AG10803 (cell line): ENCODE results near the gene GRID2.

ENCODE experiments used
- DNase-seq: peaks from one replicate; pipeline ENCODE4 v3.0.0; 2010; ENCODE audit warnings: low read depth
- H3K4me3 ChIP-seq: 2 replicates; pipeline ENCODE4 v1.5.1; 2011; ENCODE audit warnings: mild to moderate bottlenecking, low read length, control low read depth
- TF ChIP-seq, protein P1 (sequence below): conservative IDR thresholded peaks from 2 replicates; pipeline ENCODE4 v1.5.1; 2011; ENCODE audit warnings: mild to moderate bottlenecking, low read length, control low read depth, inconsistent platforms

The GRID2 gene

DNA sequence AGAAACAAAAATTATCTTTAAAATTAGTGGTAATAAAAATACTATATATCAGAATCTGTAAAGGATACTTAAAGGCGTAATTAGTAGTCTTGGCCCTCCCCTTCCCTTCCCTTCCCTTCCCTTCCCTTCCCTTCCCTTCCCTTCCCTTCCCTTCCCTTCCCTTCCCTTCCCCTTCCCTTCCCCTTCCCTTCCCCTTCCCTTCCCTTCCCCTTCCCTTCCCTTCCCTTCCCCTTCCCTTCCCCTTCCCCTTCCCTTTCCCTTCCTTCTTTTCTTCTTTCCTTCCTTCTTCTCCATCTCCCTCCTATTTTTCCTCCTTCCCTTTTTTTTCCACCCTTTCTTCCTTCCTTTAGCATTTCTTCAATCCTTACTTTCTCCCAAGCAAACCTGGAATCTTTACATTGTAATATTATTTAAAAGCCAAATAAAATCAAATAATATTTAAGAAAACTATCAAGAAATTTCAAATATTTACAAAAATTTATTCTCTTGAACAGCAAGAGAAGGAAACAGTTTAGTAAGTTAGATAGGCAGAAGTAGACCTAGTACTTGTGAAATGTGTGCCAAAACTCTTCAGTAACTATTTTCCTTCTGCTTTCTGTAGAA is 1145.0 kb downstream of the GRID2 start:
- no peak overlapping the region for H3K4me3 ChIP-seq
- TF ChIP-seq, protein P1, sequence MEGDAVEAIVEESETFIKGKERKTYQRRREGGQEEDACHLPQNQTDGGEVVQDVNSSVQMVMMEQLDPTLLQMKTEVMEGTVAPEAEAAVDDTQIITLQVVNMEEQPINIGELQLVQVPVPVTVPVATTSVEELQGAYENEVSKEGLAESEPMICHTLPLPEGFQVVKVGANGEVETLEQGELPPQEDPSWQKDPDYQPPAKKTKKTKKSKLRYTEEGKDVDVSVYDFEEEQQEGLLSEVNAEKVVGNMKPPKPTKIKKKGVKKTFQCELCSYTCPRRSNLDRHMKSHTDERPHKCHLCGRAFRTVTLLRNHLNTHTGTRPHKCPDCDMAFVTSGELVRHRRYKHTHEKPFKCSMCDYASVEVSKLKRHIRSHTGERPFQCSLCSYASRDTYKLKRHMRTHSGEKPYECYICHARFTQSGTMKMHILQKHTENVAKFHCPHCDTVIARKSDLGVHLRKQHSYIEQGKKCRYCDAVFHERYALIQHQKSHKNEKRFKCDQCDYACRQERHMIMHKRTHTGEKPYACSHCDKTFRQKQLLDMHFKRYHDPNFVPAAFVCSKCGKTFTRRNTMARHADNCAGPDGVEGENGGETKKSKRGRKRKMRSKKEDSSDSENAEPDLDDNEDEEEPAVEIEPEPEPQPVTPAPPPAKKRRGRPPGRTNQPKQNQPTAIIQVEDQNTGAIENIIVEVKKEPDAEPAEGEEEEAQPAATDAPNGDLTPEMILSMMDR: no peak
- no peak for DNase-seq

DNA sequence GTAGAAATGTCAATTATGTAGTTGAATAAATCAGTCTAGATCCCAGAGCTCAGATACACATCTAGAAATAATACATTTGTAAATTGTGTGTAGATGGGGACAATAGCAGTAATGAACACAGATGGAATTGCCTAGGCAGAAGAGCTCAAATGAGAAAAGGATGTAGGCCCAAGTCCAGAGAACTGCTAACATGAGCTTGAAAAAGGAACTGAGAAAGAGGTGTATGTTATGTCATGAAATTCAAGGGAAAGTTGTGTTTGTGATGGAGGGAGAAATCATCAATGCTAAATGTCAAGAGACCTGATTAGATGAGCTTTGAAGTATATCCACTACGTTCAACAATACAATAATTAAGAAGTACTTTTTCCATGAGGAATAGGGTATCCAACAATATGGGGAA is 1148.2 kb downstream of the GRID2 start:
- TF ChIP-seq, protein P1: no peak

DNA sequence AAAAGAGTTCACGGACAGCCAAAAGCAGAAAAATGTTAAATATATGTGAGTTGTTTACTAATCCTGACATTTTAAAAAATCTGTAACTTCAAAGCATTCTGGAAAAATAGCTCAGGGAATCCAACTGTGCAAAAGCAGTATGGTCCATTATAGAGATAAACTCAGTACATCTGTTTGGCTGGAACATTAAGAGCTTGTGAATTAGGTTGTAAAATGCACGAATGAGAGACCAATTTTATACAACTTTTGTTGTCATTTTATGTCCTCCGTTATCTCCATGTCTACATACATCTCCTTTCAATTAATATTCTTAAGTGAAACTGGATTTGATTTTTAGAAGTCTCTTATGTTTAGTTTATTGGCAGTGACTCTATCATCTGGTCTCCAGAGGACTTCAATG is 1157.8 kb downstream of the GRID2 start:
- no peak for DNase-seq
- TF ChIP-seq, protein P1: no peak
- H3K4me3 ChIP-seq: no peak overlapping the region

More for the DNA sequence above, 1148.2 kb downstream of the GRID2 start:
- H3K4me3 ChIP-seq: no peak overlapping the region
- no peak for DNase-seq

DNA sequence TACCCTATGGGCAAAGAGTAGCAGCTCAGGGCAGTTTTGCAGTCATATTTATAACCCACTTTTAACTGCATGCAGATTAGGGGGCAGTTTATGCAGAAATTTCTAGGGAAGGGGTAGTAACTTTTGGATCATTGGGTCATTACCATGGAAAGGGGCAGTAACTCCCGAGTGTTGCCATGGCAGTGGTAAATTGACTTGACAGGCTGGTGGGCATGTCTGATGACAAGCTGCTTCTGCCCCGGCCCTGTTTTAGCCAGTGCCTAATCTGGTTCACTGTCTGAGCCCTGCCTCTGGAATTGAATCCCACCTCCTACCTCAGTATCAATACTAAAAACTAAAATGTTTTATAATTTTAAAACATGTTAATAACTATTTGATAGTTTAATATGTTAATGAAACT is 1162.7 kb downstream of the GRID2 start:
- no peak overlapping the region for H3K4me3 ChIP-seq
- no peak for DNase-seq
- TF ChIP-seq, protein P1: no peak

DNA sequence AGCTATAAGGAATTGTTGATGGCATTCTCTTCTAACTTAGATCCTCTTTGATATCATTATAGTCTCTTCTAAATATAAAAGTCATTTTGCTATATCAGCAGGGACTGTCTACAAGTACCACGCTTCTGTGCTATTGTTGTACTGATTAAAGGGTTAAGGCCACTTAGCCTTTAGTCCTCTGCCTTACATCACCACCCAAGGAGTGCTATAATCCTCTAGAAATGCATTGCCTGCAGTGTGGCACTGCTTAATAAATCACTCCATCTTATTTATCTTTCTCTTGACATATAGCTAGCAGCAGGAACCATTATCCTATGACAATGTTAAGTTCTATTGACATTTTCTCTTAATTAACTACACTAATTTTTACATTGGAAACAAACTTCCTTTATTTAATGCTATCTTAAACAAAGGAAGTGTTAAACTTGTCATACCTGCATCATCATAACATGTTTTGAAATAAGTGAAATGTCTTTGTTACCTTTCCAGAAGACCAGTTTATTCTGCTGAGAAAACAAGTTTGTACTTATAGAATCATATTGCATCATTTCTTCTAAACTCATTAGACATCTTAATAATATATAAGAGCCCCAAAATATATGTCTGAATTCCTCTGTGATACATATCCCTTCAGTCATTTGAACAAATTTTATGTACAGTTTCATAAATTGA is 1163.9 kb downstream of the GRID2 start:
- no peak for DNase-seq

DNA sequence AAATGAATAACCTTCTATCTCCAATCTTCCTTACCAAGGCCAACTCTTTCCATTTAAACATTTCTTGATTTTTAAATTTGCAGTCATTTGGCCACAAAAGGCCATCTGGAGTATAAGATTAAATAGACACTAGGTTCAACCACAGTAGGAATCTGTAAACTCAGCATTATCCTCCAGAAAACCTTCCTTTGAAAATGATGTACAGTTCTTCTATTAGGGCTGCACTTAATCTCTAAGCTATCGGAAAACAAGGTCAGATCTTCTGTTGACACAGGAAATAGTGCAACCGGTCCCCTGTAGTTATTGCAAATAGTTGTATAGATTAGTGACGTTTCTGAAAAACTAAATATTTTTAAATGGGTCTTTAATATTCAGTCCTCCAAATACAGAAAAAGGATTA is 1165.8 kb downstream of the GRID2 start:
- TF ChIP-seq, protein P1: no peak
- no peak for DNase-seq
- H3K4me3 ChIP-seq: no peak overlapping the region

More for the DNA sequence above, 1163.9 kb downstream of the GRID2 start:
- TF ChIP-seq, protein P1: no peak
- no peak overlapping the region for H3K4me3 ChIP-seq

DNA sequence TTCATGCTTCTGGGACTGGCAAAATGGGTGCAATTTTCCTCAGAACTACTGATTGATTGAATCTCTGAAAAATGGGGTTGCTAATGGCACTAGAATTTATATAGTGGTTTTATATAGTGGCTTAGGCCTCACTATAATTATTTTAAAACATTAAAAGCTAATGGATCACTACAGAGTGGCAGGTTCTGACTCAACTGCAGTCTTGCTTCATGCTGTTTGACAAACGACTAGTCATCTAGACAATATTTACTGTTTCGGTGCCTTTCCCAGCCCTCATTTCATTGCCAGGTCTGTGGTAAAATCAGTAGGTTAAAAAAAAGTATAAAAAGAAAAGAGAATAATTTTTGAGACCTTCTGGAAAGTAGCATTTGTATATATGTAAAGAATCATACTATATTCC is 1172.0 kb downstream of the GRID2 start:
- TF ChIP-seq, protein P1: no peak
- no peak for DNase-seq
- H3K4me3 ChIP-seq: no peak overlapping the region
